HepG2 (cell line): ENCODE measurements around the gene SRSF3. TPM values are rescaled to one million over a fixed set of nuclear protein-coding genes. Genes with fewer than 3 reads are reported as not detected.
A peak's percentile ranks its signal among the peaks of the same experiment; 100 is the strongest.

Experiments used
- ATAC-seq: fragments of 200-7000 bp; cut with Tn5 transposase; 3 replicates; pipeline ENCODE4 v1.9.1; 2020; ENCODE audit warnings: mild to moderate bottlenecking, moderate library complexity
- BruUV-seq: library from RNA; stranded (reverse); fragments of 400-500 nt; replicated peaks from 2 replicates; lab custom pipeline; 2021; lab: Mats Ljungman, UMichigan
- CTCF ChIA-PET: fragments of 300-600 bp; formaldehyde crosslinking; extraction: SDS; loops from one replicate; lab custom pipeline; 2021; ENCODE audit warnings: low total read pairs, inconsistent platforms, low intra/inter-chr PET ratio; lab: Yijun Ruan, JAX
- POLR2A ChIA-PET: fragments of 350-600 bp; sonication (Branson Sonifier 250); formaldehyde crosslinking; loops from one replicate; lab custom pipeline; 2020; ENCODE audit warnings: antibody characterized with exemption, inconsistent platforms; lab: Yijun Ruan, JAX
- DNase-seq: peaks from one replicate; pipeline ENCODE4 v3.0.0-alpha.2; 2015; ENCODE audit warnings: low spot score
- FAIRE-seq: peaks from 3 replicates; lab custom pipeline; 2011; peaks lifted over from hg19 to GRCh38; lab: Jason Lieb, UNC
- H2AFZ ChIP-seq: one replicate; pipeline ENCODE4 v1.6.1; 2011; ENCODE audit warnings: low read length, inconsistent platforms
- H3K27ac ChIP-seq: fragments of 300-600 bp; 3 replicates; pipeline ENCODE4 v1.8.0; 2011; ENCODE audit warnings: mixed run types, mild to moderate bottlenecking, mixed read lengths, low read length, inconsistent platforms; ENCODE audit not compliant: insufficient read depth; ENCODE audit errors: extremely low read length
- H3K27me3 ChIP-seq, 2 experiments: fragments of 200-600 bp in 1 of 2; 2 replicates in 1 of 2; 3 replicates in 1 of 2; pipeline versions ENCODE4 v1.6.0 to v1.8.0; 2011; ENCODE audit warnings: low read length in 2 of 2, mild to moderate bottlenecking in 2 of 2, moderate library complexity in 2 of 2, inconsistent platforms in 1 of 2; ENCODE audit not compliant: insufficient read depth in 2 of 2, control insufficient read depth in 1 of 2
- H3K36me3 ChIP-seq, 2 experiments: fragments of 200-600 bp in 1 of 2; replicated peaks in 1 of 2; 2 replicates in 1 of 2; 3 replicates in 1 of 2; pipeline versions ENCODE4 v1.5.1 to v1.8.0; 2011; ENCODE audit warnings: low read length in 2 of 2, inconsistent platforms in 1 of 2; ENCODE audit not compliant: insufficient read depth in 2 of 2, control insufficient read depth in 1 of 2
- H3K4me1 ChIP-seq: 2 replicates; pipeline ENCODE4 v1.5.1; 2012; ENCODE audit warnings: low read length, inconsistent platforms; ENCODE audit not compliant: insufficient read depth
- H3K4me2 ChIP-seq: 2 replicates; pipeline ENCODE4 v1.6.0; 2011; ENCODE audit warnings: low read depth, low read length, inconsistent platforms
- H3K4me3 ChIP-seq, 3 experiments: fragments of 200-600 bp in 1 of 3; sonication (generic), shearing (Covaris generic) in 1 of 3; replicated peaks in 1 of 3; 2 replicates each; pipeline ENCODE4 v1.5.1; 2011 to 2016; ENCODE audit warnings: low read length in 3 of 3, inconsistent platforms in 2 of 3, low read depth in 2 of 3, mild to moderate bottlenecking in 2 of 3, control low read depth in 1 of 3, mixed read lengths in 1 of 3; ENCODE audit not compliant: insufficient read depth in 1 of 3
- H3K79me2 ChIP-seq: one replicate; pipeline ENCODE4 v1.6.1; 2011; ENCODE audit warnings: low read length, inconsistent platforms; ENCODE audit not compliant: insufficient read depth
- H3K9ac ChIP-seq: 2 replicates; pipeline ENCODE4 v1.6.0; 2011; ENCODE audit warnings: mild to moderate bottlenecking, low read depth, low read length, inconsistent platforms; ENCODE audit not compliant: insufficient read depth
- H3K9me3 ChIP-seq: 2 replicates; pipeline ENCODE4 v1.5.1; 2012; ENCODE audit warnings: mild to moderate bottlenecking, low read length
- H4K20me1 ChIP-seq: 2 replicates; pipeline ENCODE4 v1.6.0; 2011; ENCODE audit warnings: inconsistent platforms, mild to moderate bottlenecking, low read length, moderate library complexity; ENCODE audit not compliant: insufficient read depth
- ASH2L ChIP-seq: fragments of 300-600, 200-600 bp; sonication (generic); IDR thresholded peaks from 2 replicates; pipeline ENCODE4 v1.7.0; 2017; ENCODE audit warnings: low read depth, mild to moderate bottlenecking, moderate library complexity, mixed read lengths, low read length; ENCODE audit not compliant: insufficient read length
- CREM ChIP-seq, 2 experiments: sonication (generic) in 1 of 2; formaldehyde crosslinking in 1 of 2; IDR thresholded peaks; 2 replicates each; pipeline versions ENCODE4 v1.4.0 to v1.6.1; 2016 to 2020; ENCODE audit warnings: antibody characterized with exemption in 1 of 2, mild to moderate bottlenecking in 1 of 2, missing genetic modification reagents in 1 of 2
- DNMT3B ChIP-seq: conservative IDR thresholded peaks from 2 replicates; pipeline ENCODE4 v1.6.1; 2016; ENCODE audit warnings: missing biosample characterization, control low read depth
- POLR2AphosphoS5 ChIP-seq: IDR thresholded peaks from 2 replicates; pipeline ENCODE4 v1.6.1; 2012; ENCODE audit warnings: low read depth, low read length
- SETDB1 ChIP-seq: sonication (generic); formaldehyde crosslinking; IDR thresholded peaks from 2 replicates; pipeline ENCODE4 v1.5.1; 2020; ENCODE audit warnings: missing genetic modification reagents, mild to moderate bottlenecking, borderline replicate concordance
- TBL1XR1 ChIP-seq: fragments of 150-350 bp; IDR thresholded peaks from 2 replicates; pipeline ENCODE4 v1.6.1; 2014; ENCODE audit warnings: borderline replicate concordance, low read length; ENCODE audit not compliant: partially characterized antibody
- ZIK1 ChIP-seq: sonication (generic); formaldehyde crosslinking; IDR thresholded peaks from 2 replicates; pipeline ENCODE4 v1.5.0; 2020; ENCODE audit warnings: mild to moderate bottlenecking, low read depth, missing genetic modification reagents, borderline replicate concordance
- ZNF660 ChIP-seq: sonication (generic); formaldehyde crosslinking; IDR thresholded peaks from 2 replicates; pipeline ENCODE4 v1.5.1; 2020; ENCODE audit warnings: mild to moderate bottlenecking, low read depth, missing genetic modification reagents, borderline replicate concordance
- WGBS: methylation state at CpG from one replicate; pipeline ENCODE4 v1.1.6; 2017; ENCODE audit warnings: low lambda C conversion rate; 5-methylcytosine and 5-hydroxymethylcytosine counted together
- in situ Hi-C: cut with HindIII; loops from 2 replicates; pipeline ENCODE4 v1.10.0; 2017; ENCODE audit warnings: low pct_unique_long_range_greater_than_20kb; ENCODE audit not compliant: extremely low pct_ligation_motif_present
- intact Hi-C: fragments of 100-400 bp; cut with micrococcal nuclease; formaldehyde crosslinking; loops from one replicate; pipeline ENCODE4 v1.10.0; 2022; ENCODE audit not compliant: unreplicated experiment
- polyA plus RNA-seq, 8 experiments: library from polyadenylated mRNA; depleted of rRNA in 3 of 8; stranded (reverse) in 7 of 8; unstranded in 1 of 8; fragments of >200 nt; fragmentation: Illumina TruSeq in 4 of 8; extraction: Trizol in 4 of 8; gene quantifications; 2 replicates each; pipeline versions ENCODE4 v1.2.1 to v1.2.3, GENCODE V29; 2011 to 2016; ENCODE audit warnings: low read depth in 4 of 8, missing spikeins in 1 of 8, mixed read lengths in 1 of 8; ENCODE audit not compliant: insufficient read depth in 1 of 8
- total RNA-seq, 5 experiments: library from RNA; depleted of rRNA; stranded (reverse); fragments of >200 nt; fragmentation: Illumina TruSeq; extraction: Trizol; gene quantifications; 2 replicates each; pipeline ENCODE4 v1.2.3, GENCODE V29; 2016; ENCODE audit warnings: low read depth in 1 of 5
- TF ChIP-seq, protein P1 (sequence below): sonication (generic); formaldehyde crosslinking; IDR thresholded peaks from 2 replicates; pipeline ENCODE4 v1.5.1; 2020; ENCODE audit warnings: mild to moderate bottlenecking, missing genetic modification reagents
- TF ChIP-seq, protein P2 (sequence below): sonication (generic); formaldehyde crosslinking; IDR thresholded peaks from 2 replicates; pipeline ENCODE4 v1.4.0; 2020; ENCODE audit warnings: missing genetic modification reagents, low read depth, mild to moderate bottlenecking, borderline replicate concordance
- TF ChIP-seq, protein P3 (sequence below): sonication (generic); formaldehyde crosslinking; IDR thresholded peaks from 2 replicates; pipeline ENCODE4 v1.5.0; 2020; ENCODE audit warnings: missing genetic modification reagents

Gene SRSF3
- total and polyA plus RNA-seq, 2 of the 13 experiments (the other 11 are each of a cell fraction or from before 2014, with no cell fraction given) = 206 to 684 TPM

DNA sequence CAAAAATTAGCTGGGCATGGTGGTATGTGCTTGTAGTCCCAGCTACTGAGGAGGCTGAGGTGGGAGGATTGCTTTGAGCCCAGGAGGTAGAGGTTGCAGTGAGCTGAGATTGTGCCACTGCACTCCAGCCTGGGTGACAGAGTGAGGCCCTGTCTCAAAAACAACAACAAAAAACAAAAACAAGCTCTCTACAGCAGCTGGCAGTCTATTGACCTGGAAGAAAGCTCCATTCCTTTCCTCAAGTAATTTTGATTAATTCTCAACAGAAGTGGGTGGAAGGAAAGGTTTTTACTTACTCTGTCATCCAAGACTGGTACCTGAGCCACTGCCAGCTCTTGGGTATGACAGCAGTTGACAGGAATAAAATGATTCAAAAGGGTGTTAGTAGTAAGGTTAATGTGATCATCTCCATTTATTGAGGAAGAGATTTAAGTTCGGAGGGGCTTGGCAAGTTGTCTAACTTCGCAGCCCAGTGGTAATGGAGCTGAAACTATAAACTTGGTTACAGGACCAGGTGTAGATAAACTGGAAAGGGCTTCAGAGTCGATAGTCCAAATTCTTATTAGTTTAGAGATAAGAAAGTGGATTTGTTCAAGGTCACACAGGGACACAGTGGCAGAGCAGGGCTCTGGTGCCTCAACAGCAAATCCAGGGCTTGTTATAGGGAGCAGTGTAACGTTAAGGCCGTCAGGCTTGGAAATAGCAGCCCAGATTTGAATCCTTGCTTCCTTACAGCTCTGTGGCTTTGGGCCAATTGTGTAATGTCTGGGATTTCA is 14.8 kb downstream of the SRSF3 start:
- peak overlapping the region; percentile 33 for H3K4me2 ChIP-seq
- in situ Hi-C loops (no loop called here), intact Hi-C loops (no loop called here)
- FAIRE-seq (peak; percentile 97), ATAC-seq (peak; percentile 67), DNase-seq (peak; percentile 87)
- H3K27ac ChIP-seq = peak overlapping the region; percentile 62
- H3K9me3 ChIP-seq = no peaks in the 10 kb centered on the region
- no peak overlapping the region for H2AFZ ChIP-seq
- TSS peak; percentile 70 for BruUV-seq
- WGBS = 9% methylated on average over 5 of the region's 5 CpGs
- peaks cover 59% of the 10 kb centered on the region for H4K20me1 ChIP-seq
- peaks cover 24% of the 10 kb centered on the region for H3K79me2 ChIP-seq
- peaks cover 61% of the 10 kb centered on the region for H3K4me1 ChIP-seq
- ChIA-PET POLR2A (interaction anchor here (0.6 to 8.2 kb wide), 14 partner anchors 9 to 496 kb away, joined by 3 to 142 read pairs (median 4); partner anchors contain the start of genes CDKN1A and SRSF3), CTCF (no interaction called here)
- H3K4me3 ChIP-seq = no peak overlapping the region
- no peaks in the 10 kb centered on the region for H3K27me3 ChIP-seq
- H3K36me3 ChIP-seq = peaks cover 10 to 44% of the 10 kb centered on the region in 2 experiments
- H3K9ac ChIP-seq = no peak overlapping the region
- no peak for TF ChIP-seq DNMT3B (CRISPR knock-in tag)
- TF ChIP-seq, protein P1, sequence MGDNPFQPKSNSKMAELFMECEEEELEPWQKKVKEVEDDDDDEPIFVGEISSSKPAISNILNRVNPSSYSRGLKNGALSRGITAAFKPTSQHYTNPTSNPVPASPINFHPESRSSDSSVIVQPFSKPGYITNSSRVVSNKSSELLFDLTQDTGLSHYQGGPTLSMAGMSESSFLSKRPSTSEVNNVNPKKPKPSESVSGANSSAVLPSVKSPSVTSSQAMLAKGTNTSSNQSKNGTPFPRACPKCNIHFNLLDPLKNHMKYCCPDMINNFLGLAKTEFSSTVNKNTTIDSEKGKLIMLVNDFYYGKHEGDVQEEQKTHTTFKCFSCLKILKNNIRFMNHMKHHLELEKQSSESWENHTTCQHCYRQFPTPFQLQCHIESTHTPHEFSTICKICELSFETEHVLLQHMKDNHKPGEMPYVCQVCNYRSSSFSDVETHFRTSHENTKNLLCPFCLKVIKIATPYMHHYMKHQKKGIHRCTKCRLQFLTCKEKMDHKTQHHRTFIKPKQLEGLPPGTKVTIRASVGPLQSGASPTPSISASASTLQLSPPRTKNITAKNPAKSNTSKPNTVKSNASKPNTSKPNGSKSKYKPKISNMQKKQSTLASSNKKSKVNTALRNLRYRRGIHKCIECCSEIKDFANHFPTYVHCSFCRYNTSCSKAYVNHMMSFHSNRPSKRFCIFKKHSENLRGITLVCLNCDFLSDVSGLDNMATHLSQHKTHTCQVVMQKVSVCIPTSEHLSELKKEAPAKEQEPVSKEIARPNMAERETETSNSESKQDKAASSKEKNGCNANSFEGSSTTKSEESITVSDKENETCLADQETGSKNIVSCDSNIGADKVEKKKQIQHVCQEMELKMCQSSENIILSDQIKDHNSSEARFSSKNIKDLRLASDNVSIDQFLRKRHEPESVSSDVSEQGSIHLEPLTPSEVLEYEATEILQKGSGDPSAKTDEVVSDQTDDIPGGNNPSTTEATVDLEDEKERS (CRISPR knock-in tag) = peak; percentile 72; the same call in 1 of the 2 replicates
- TF ChIP-seq POLR2AphosphoS5 = no peak; the same call in 1 of the 2 replicates
- TF ChIP-seq, protein P2, sequence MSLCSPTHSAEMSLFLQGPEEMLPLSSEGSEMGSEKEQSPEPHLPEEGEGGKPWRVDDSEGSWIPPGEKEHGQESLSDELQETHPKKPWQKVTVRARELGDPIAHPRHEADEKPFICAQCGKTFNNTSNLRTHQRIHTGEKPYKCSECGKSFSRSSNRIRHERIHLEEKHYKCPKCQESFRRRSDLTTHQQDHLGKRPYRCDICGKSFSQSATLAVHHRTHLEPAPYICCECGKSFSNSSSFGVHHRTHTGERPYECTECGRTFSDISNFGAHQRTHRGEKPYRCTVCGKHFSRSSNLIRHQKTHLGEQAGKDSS (CRISPR knock-in tag) = peak; percentile 21; the same call in 1 of the 2 replicates
- TF ChIP-seq CREM (IDR thresholded peaks at IDR 0.05) = peak; percentile 45; the same call in 1 of the 2 replicates
- no peak for TF ChIP-seq CREM (CRISPR knock-in tag; IDR thresholded peaks at IDR 0.05)
- TF ChIP-seq ZIK1 = no peak
- TF ChIP-seq TBL1XR1 = no peak
- peak; percentile 51 for TF ChIP-seq ASH2L
- no peak for TF ChIP-seq ZNF660 (CRISPR knock-in tag)
- TF ChIP-seq, protein P3, sequence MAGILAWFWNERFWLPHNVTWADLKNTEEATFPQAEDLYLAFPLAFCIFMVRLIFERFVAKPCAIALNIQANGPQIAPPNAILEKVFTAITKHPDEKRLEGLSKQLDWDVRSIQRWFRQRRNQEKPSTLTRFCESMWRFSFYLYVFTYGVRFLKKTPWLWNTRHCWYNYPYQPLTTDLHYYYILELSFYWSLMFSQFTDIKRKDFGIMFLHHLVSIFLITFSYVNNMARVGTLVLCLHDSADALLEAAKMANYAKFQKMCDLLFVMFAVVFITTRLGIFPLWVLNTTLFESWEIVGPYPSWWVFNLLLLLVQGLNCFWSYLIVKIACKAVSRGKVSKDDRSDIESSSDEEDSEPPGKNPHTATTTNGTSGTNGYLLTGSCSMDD = no peak
- TF ChIP-seq SETDB1 = no peak
